Measurements from ENCODE around the gene KAT7.

The KAT7 gene

GRCh38 chr17:49870298-49870697 is 81.8 kb downstream of the KAT7 start:
- DNase-seq (ENCODE audit: low read depth in 2 of 2): no peak

- no peak for DNase-seq (ENCODE audit: low read depth in 2 of 2)
These were observed 82.7 kb downstream of the KAT7 start for GRCh38 chr17:49871211-49871610.

DNA sequence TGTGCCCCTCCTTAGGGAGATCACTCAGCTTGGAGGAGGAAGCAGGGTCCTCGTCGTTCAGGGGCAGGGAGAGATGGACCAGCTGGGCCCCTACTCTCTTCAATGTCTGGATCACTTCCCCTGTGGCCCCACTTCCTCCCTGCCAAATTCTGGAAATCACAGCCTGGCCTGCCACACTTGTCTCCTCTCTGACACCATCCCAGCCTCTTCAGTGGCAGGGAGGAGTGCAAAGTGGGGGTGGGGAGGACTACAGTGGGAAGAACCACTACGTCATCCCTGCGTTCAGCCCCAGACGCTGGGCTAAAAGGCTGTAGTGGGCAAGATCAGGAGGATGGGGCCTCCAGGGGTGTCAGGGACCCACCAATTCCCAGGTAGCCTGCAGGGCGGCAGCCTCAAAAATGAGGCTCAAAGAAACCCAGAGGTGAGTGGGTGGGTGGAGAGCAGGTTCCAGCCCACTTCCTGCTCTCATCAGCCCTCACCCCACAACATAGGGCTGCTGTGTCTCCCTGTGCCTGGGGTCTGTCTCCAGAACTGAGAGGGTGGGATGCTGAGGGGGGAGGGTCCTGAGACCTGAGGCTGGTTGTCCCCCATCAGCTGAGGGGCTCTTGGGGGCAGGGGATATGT is 84.4 kb downstream of the KAT7 start:
- DNase-seq (ENCODE audit: low read depth in 2 of 2): no peak

GRCh38 chr17:49873466-49873865 is 85.0 kb downstream of the KAT7 start:
- no peak for DNase-seq (ENCODE audit: low read depth in 2 of 2)

GRCh38 chr17:49873926-49874325 is 85.4 kb downstream of the KAT7 start:
- no peak for DNase-seq (ENCODE audit: low read depth in 2 of 2)

- no peak for DNase-seq (ENCODE audit: low read depth in 2 of 2)
These were observed 86.4 kb downstream of the KAT7 start for GRCh38 chr17:49874911-49875310.

- no peak for DNase-seq (ENCODE audit: low read depth in 2 of 2)
These were observed 87.2 kb downstream of the KAT7 start for GRCh38 chr17:49875685-49876084.

DNA sequence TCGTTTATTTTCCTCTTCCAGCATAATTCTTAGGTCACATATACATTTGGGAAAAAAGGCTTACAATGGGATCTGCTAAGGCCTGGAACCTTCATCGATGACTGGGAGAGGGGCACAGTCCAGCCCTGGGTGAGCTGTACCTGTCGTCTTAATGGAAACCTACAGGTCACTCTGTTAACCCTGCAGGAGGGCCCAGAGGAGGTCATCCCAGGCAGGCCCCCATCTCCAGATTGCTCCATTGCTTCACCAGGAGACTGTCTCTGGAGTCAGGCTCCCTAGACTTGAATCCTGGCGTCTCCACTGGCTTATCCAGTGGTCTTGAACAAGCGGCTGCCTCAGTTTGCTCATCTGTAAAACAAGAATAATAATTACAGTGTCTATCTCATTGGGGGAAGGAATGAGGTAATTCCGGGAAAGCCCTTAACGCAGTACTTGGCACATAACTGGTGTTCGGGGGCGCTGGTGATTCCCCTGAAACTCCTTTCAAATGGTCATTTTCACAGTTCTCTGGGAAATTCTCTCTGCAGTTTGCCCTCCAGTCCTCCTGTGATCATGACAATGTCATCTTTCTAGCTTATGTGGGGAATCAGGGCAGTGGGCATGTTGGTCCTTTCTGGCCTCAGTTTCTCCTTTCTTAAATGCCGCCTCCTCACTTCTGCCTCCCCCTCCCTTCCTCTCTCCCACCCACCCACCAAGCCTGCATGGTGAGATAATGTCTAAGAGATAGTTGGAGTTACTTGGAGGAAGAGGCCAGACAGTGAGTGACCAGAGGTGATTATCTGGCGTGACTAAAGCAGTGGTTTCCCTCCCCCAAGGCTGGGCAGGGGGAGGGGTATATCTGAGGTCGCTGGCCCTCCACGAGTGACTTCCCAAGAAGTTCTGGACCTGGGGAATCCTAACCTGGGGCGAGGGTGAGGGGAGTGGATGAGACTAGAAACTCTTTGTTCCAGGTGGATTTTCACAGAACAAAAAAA is 90.7 kb downstream of the KAT7 start:
- no peak for DNase-seq (ENCODE audit: low read depth in 2 of 2)

DNA sequence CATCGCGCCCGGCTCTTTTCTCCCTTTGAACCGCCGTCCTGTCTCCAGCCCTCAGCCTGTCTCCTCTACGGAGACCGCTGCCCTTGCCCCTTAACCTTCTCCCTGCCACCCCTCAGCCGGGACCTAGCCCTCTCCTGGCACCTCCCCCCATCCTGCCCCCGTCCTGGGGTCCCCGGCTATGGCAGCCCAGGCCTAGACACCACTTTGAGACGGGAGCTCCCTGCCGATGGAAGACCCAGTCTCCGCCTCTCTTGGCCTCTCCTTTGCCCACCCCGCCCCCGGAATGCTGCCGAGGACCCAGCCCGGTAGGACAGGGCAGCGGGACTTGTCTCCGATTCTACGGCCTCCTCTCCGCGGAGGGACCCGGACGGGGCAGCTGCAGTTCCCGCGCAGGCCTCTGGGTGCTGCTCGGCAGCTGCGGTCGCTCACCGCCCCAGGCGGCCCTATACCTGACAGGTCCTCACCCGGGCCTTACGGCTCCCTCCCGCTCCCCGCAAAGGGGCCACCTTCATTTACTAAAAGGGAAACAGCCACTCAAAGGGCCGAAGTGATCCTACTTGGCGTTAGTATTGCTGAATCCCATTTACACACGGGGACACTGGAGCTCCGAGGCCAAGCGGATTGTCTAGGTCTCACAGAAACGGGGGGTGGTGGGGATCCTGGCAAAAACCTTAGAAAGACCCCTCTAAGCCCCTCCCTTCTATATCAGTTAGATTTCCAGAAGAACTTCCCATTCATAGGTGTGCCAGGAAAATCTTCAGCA is 92.0 kb downstream of the KAT7 start:
- peak; percentile 63 to 66 for DNase-seq (ENCODE audit: low read depth in 2 of 2)

GRCh38 chr17:49881054-49881402 is 92.5 kb downstream of the KAT7 start:
- DNase-seq (ENCODE audit: low read depth in 2 of 2): no peak

- no peak for DNase-seq (ENCODE audit: low read depth in 2 of 2)
These were observed 94.0 kb downstream of the KAT7 start for GRCh38 chr17:49882434-49882833.

Measured in stimulated activated CD8-positive, alpha-beta memory T cell treated with anti-CD3 and anti-CD28 coated beads, Interleukin-2, amount 100 ng/mL, for 48 hours (primary cell).